Central memory CD4-positive, alpha-beta T cell (primary cell): ENCODE measurements around the gene GFOD2.

Experiments used
- DNase-seq: peaks from one replicate; pipeline ENCODE4 v3.0.0; 2022

Gene GFOD2

DNA sequence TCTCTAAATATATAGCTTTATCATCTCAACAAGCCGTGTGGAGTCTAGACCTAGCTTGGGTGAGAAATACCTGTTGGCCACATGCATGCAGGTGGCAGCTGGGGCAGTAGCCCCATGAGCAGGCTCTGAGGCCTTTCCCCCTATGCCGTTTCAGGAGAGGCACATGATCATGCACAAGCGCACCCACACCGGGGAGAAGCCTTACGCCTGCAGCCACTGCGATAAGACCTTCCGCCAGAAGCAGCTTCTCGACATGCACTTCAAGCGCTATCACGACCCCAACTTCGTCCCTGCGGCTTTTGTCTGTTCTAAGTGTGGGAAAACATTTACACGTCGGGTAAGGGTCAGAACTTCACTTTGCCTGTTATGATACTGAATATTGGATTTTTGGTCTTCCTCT, 90.9 kb downstream of the GFOD2 start:
- no peak for DNase-seq
